A549 (cell line): ENCODE measurements around the gene ADAM10.

Experiments
- CTCF ChIP-seq: fragments of >200 bp; sonication (Bioruptor Twin); formaldehyde crosslinking; IDR thresholded peaks from 3 replicates; pipeline ENCODE4 v1.5.1; 2016
- EP300 ChIP-seq, 2 experiments: fragments of >200 bp; sonication (Bioruptor Twin); formaldehyde crosslinking; IDR thresholded peaks; 2 replicates in 1 of 2; 3 replicates in 1 of 2; pipeline ENCODE4 v1.6.1; 2016 to 2017
- HDAC2 ChIP-seq: fragments of 200-600 bp; sonication (generic); IDR thresholded peaks from 2 replicates; pipeline ENCODE4 v1.6.1; 2016
- HMGXB4 ChIP-seq: fragments of 250-450 bp; sonication (Bioruptor Pico); IDR thresholded peaks from 2 replicates; pipeline ENCODE4 v1.5.0; 2021; ENCODE audit warnings: mild to moderate bottlenecking, moderate library complexity, borderline replicate concordance
- KDM5A ChIP-seq: fragments of 200-600 bp; sonication (generic); IDR thresholded peaks from 2 replicates; pipeline ENCODE4 v1.6.1; 2016; ENCODE audit warnings: antibody characterized with exemption, mild to moderate bottlenecking
- NFE2L2 ChIP-seq: fragments of 150-350 bp; conservative IDR thresholded peaks from 2 replicates; pipeline ENCODE4 v1.6.1; 2014; ENCODE audit warnings: low read length
- PBX3 ChIP-seq: IDR thresholded peaks from 2 replicates; pipeline ENCODE4 v1.6.1; 2012
- POLR2A ChIP-seq: IDR thresholded peaks from 2 replicates; pipeline ENCODE4 v1.6.1; 2012; ENCODE audit warnings: mild to moderate bottlenecking, low read length
- POLR2AphosphoS2 ChIP-seq: conservative IDR thresholded peaks from 2 replicates; pipeline ENCODE4 v1.6.1; 2012; ENCODE audit warnings: low read length, improper control_type of control experiment, inconsistent platforms
- RAD21 ChIP-seq, 2 experiments: fragments of >200 bp in 1 of 2; sonication (Bioruptor Twin) in 1 of 2; formaldehyde crosslinking in 1 of 2; IDR thresholded peaks in 1 of 2; conservative IDR thresholded peaks in 1 of 2; 2 replicates in 1 of 2; 3 replicates in 1 of 2; pipeline ENCODE4 v1.6.1; 2012 to 2018; ENCODE audit warnings: inconsistent platforms in 1 of 2
- RCOR1 ChIP-seq: fragments of 150-350 bp; IDR thresholded peaks from 2 replicates; pipeline ENCODE4 v1.6.1; 2014; ENCODE audit warnings: antibody characterized with exemption, low read length, low read depth
- REST ChIP-seq: fragments of 200-600 bp; sonication (generic); IDR thresholded peaks from 2 replicates; pipeline ENCODE4 v1.6.1; 2016; ENCODE audit warnings: antibody characterized with exemption, mild to moderate bottlenecking, moderate library complexity
- RFX5 ChIP-seq: fragments of 450-650 bp; IDR thresholded peaks from 2 replicates; pipeline ENCODE4 v1.7.1; 2014; ENCODE audit warnings: antibody characterized with exemption, mild to moderate bottlenecking, moderate library complexity
- TP53 ChIP-seq: fragments of 250-450 bp; sonication (Bioruptor Pico); IDR thresholded peaks from 2 replicates; pipeline ENCODE4 v1.5.0; 2021; ENCODE audit warnings: mild to moderate bottlenecking, moderate library complexity

GRCh38 chr15:58795825-58796224, 46.3 kb upstream of the ADAM10 start:
- TF ChIP-seq HMGXB4 (CRISPR knock-in tag) (no peak), CTCF (no peak), POLR2A (no peak), RCOR1 (no peak), KDM5A (no peak), RFX5 (no peak), NFE2L2 (no peak), TP53 (CRISPR knock-in tag) (no peak), HDAC2 (no peak), EP300 (IDR thresholded peaks at IDR 0.05) (no peak), PBX3 (no peak), RAD21 (conservative IDR thresholded peaks at IDR 0.05 in 1 of 2, IDR thresholded peaks at IDR 0.05 in 1 of 2) (no peak), REST (no peak), POLR2AphosphoS2 (no peak)
